ENCODE measurements around the gene NEDD9.

The NEDD9 gene

GRCh38 chr6:11179419-11180202 lies 52.9 kb downstream of the NEDD9 start:
- DNase-seq (ENCODE audit: low read depth in 2 of 2), result no peak

- DNase-seq (ENCODE audit: low read depth in 2 of 2), result no peak
Measured at GRCh38 chr6:11179088-11179418, 53.4 kb downstream of the NEDD9 start.

- no peak for DNase-seq (ENCODE audit: low read depth in 2 of 2)
Measured at GRCh38 chr6:11177271-11177670, 55.2 kb downstream of the NEDD9 start.

GRCh38 chr6:11174242-11174611 lies 58.2 kb downstream of the NEDD9 start:
- no peak for DNase-seq (ENCODE audit: low read depth in 2 of 2)

- DNase-seq (ENCODE audit: low read depth in 2 of 2), result peak; percentile 27 to 71
Measured at GRCh38 chr6:11172501-11173327, 59.8 kb downstream of the NEDD9 start.

- DNase-seq (ENCODE audit: low read depth in 2 of 2), result no peak
Measured at GRCh38 chr6:11171952-11172351, 60.5 kb downstream of the NEDD9 start.

- no peak for DNase-seq (ENCODE audit: low read depth in 2 of 2)
Measured at GRCh38 chr6:11168091-11168635, 64.3 kb downstream of the NEDD9 start.

GRCh38 chr6:11166948-11167347 lies 65.5 kb downstream of the NEDD9 start:
- DNase-seq (ENCODE audit: low read depth in 2 of 2), result no peak

GRCh38 chr6:11164717-11165646 lies 67.5 kb downstream of the NEDD9 start:
- DNase-seq (ENCODE audit: low read depth in 2 of 2), result no peak

- DNase-seq (ENCODE audit: low read depth in 2 of 2), result no peak
Measured at GRCh38 chr6:11163932-11164331, 68.5 kb downstream of the NEDD9 start.

GRCh38 chr6:11162262-11162661 lies 70.2 kb downstream of the NEDD9 start:
- no peak for DNase-seq (ENCODE audit: low read depth in 2 of 2)

- DNase-seq (ENCODE audit: low read depth in 2 of 2), result no peak
Measured at GRCh38 chr6:11161031-11161956, 71.2 kb downstream of the NEDD9 start.

GRCh38 chr6:11160199-11160598 lies 72.3 kb downstream of the NEDD9 start:
- no peak for DNase-seq (ENCODE audit: low read depth in 2 of 2)

- DNase-seq (ENCODE audit: low read depth in 2 of 2), result no peak
Measured at GRCh38 chr6:11155589-11155988, 76.9 kb downstream of the NEDD9 start.

GRCh38 chr6:11153447-11153846 lies 79.0 kb downstream of the NEDD9 start:
- no peak for DNase-seq (ENCODE audit: low read depth in 2 of 2)

GRCh38 chr6:11152581-11152980 lies 79.9 kb downstream of the NEDD9 start:
- DNase-seq (ENCODE audit: low read depth in 2 of 2), result no peak

GRCh38 chr6:11151488-11151887 lies 81.0 kb downstream of the NEDD9 start:
- DNase-seq (ENCODE audit: low read depth in 2 of 2), result no peak

- no peak for DNase-seq (ENCODE audit: low read depth in 2 of 2)
Measured at GRCh38 chr6:11149551-11149950, 82.9 kb downstream of the NEDD9 start.

- DNase-seq (ENCODE audit: low read depth in 2 of 2), result no peak
Measured at GRCh38 chr6:11146117-11146826, 86.2 kb downstream of the NEDD9 start.

- DNase-seq (ENCODE audit: low read depth in 2 of 2), result peak; percentile 44 to 60
Measured at GRCh38 chr6:11144393-11144851, 88.0 kb downstream of the NEDD9 start.

All from stimulated activated CD4-positive, alpha-beta T cell treated with anti-CD3 and anti-CD28 coated beads, Interleukin-1b, Interleukin-23, amount 100 ng/mL, for 1 hour (primary cell).